ENCODE results near the gene COP1.

The COP1 gene

GRCh38 chr1:176136891-176137290 is 70.2 kb downstream of the COP1 start:
- POLR2A ChIA-PET: no interaction called here
- CTCF ChIA-PET: no interaction called here
- no peak for DNase-seq (ENCODE audit: low read depth, low spot score)
- no peak overlapping the region for H3K4me3 ChIP-seq (ENCODE audit: low read depth, low read length)
- TF ChIP-seq CTCF (IDR thresholded peaks at IDR 0.05; ENCODE audit: insufficient read depth, low read length, missing control alignments): no peak

GRCh38 chr1:176134666-176135065 is 72.4 kb downstream of the COP1 start:
- TF ChIP-seq CTCF (IDR thresholded peaks at IDR 0.05; ENCODE audit: insufficient read depth, low read length, missing control alignments): no peak
- POLR2A ChIA-PET: no interaction called here
- CTCF ChIA-PET: interaction anchor here (1.2 kb wide), 1 partner anchor 10 kb away, joined by 3 read pairs; no protein-coding TSS in a partner anchor

GRCh38 chr1:176122282-176122681 is 84.8 kb downstream of the COP1 start:
- no peak overlapping the region for H3K4me3 ChIP-seq (ENCODE audit: low read depth, low read length)
- no peak for DNase-seq (ENCODE audit: low read depth, low spot score)
- ChIA-PET CTCF (no interaction called here), POLR2A (no interaction called here)
- TF ChIP-seq CTCF (IDR thresholded peaks at IDR 0.05; ENCODE audit: insufficient read depth, low read length, missing control alignments): no peak

More at GRCh38 chr1:176134666-176135065, 72.4 kb downstream of the COP1 start:
- no peak overlapping the region for H3K4me3 ChIP-seq (ENCODE audit: low read depth, low read length)
- DNase-seq (ENCODE audit: low read depth, low spot score): no peak

DNA sequence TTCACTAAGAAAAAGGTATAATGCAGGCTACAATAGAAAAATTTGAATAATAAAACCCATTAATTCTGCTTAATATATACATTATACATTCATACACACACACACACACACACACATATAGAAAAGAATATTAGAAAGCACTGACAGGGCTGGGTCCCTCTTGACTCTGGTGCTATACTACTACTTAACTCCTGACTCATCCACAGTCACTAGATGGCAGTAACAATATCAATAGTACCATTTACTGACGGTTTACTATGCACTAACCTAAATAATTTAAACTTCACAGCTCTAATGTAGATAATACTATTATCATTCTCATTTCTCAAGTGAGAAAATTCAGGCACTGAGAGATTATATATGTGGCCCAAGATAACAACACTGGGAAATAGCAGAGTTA is 87.5 kb downstream of the COP1 start:
- TF ChIP-seq CTCF (IDR thresholded peaks at IDR 0.05; ENCODE audit: insufficient read depth, low read length, missing control alignments): no peak
- CTCF ChIA-PET: interaction anchor here (0.9 to 2.9 kb wide), 2 partner anchors 10 to 28 kb away, joined by 4 to 8 read pairs; no protein-coding TSS in a partner anchor
- POLR2A ChIA-PET: no interaction called here
- DNase-seq (ENCODE audit: low read depth, low spot score): no peak
- no peak overlapping the region for H3K4me3 ChIP-seq (ENCODE audit: low read depth, low read length)

- no peak overlapping the region for H3K4me3 ChIP-seq (ENCODE audit: low read depth, low read length)
- ChIA-PET CTCF (interaction anchor here (2.9 kb wide), 1 partner anchor 10 kb away, joined by 8 read pairs; no protein-coding TSS in a partner anchor), POLR2A (no interaction called here)
- DNase-seq (ENCODE audit: low read depth, low spot score): peak; percentile 63
- no peak for TF ChIP-seq CTCF (IDR thresholded peaks at IDR 0.05; ENCODE audit: insufficient read depth, low read length, missing control alignments)
Observed at GRCh38 chr1:176118985-176119384, 88.1 kb downstream of the COP1 start.

DNA sequence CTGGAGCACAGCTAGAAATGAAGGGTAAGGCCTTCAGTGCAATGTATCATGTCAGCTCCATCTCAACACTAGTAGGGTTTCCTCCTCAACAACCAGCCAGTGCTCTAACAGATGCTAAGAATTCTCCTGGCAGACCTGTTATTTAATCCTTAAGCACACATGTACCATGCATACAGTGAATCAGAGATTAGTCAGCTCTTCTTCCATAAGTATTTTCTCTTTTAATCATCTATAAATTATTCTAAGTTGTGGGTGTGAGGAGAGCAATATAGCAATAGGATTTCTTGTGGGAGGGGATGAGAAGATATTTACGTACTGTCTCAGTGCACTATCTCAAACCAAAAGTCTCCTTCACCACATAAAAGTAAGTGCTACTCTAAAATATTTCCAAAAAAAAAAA is 95.3 kb downstream of the COP1 start:
- DNase-seq (ENCODE audit: low read depth, low spot score): no peak

More for the DNA sequence above, 95.3 kb downstream of the COP1 start:
- H3K4me3 ChIP-seq (ENCODE audit: low read depth, low read length): no peak overlapping the region
- ChIA-PET CTCF (no interaction called here), POLR2A (no interaction called here)
- no peak for TF ChIP-seq CTCF (IDR thresholded peaks at IDR 0.05; ENCODE audit: insufficient read depth, low read length, missing control alignments)
